Loucy (cell line): Measurements from ENCODE around the gene KCNN3.

ENCODE experiments used
- EZH2phosphoT487 ChIP-seq: fragments of 200-600 bp; IDR thresholded peaks from 2 replicates; pipeline ENCODE4 v1.6.1; 2018; ENCODE audit warnings: antibody characterized with exemption, mild to moderate bottlenecking, moderate library complexity, borderline replicate concordance
- TF ChIP-seq, protein P1 (sequence below): fragments of 200-600 bp; sonication (generic); conservative IDR thresholded peaks from 2 replicates; pipeline ENCODE4 v1.5.1; 2014; ENCODE audit warnings: mild to moderate bottlenecking, antibody characterized with exemption, low read length

GRCh38 chr1:154730986-154731489 is 139.0 kb downstream of the KCNN3 start:
- TF ChIP-seq, protein P1, sequence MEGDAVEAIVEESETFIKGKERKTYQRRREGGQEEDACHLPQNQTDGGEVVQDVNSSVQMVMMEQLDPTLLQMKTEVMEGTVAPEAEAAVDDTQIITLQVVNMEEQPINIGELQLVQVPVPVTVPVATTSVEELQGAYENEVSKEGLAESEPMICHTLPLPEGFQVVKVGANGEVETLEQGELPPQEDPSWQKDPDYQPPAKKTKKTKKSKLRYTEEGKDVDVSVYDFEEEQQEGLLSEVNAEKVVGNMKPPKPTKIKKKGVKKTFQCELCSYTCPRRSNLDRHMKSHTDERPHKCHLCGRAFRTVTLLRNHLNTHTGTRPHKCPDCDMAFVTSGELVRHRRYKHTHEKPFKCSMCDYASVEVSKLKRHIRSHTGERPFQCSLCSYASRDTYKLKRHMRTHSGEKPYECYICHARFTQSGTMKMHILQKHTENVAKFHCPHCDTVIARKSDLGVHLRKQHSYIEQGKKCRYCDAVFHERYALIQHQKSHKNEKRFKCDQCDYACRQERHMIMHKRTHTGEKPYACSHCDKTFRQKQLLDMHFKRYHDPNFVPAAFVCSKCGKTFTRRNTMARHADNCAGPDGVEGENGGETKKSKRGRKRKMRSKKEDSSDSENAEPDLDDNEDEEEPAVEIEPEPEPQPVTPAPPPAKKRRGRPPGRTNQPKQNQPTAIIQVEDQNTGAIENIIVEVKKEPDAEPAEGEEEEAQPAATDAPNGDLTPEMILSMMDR: no peak
- no peak for TF ChIP-seq EZH2phosphoT487
